ENCODE data around the gene C1QBP.
"Not testable (repeated sequence)": the region's sequence is repeated elsewhere in the genome, so short reads cannot be mapped to it uniquely, and the experiment has no call there.

Gene C1QBP

DNA sequence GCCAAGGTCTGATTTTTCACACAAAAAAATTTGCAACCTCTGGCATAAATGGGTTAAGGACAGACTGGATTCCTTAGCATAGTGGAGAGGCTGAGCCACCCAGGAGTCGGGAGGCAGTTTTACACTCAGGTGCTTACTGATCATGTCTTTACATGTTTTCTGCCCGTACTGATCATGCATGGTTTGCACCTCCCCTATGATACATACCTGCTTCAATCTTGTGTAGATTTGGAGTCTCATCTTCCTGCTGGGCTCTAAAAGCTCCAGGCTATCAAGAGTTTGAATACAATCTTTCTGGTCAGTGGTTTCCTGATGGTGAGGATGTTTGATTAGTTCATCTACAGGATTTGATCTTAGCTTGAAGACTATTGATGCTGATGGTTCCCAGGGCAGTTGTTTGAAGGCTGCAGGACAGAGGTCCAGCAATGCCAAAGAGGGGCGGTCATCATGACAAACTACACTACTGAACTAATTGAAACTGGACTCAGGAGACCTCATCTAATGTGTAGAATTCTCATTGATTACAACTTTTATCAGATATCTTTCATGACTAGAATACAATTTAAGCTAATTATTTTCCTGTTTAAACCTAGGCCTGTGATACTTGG lies 6.9 kb downstream of the C1QBP start:
- DNase-seq = no peak

DNA sequence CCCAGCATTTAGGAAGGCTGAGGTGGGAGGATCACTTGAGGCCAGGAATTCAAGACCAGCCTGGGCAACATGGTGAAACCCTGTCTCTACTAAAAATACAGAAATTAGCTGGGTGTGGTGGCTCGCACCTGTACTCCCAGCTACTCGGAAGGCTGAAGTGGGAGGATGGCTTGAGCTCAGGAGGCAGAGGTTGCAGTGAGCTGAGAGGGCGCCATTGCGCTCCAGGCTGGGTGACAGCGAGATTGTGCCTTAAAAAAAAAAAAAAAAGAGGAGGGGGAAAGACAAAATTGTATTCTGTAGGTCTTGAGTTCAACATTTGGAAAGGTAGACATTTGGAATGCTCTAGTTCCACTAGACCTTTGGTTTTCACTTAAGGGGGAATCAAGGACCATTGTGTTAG lies 7.7 kb downstream of the C1QBP start:
- not testable (repeated sequence) for DNase-seq

DNA sequence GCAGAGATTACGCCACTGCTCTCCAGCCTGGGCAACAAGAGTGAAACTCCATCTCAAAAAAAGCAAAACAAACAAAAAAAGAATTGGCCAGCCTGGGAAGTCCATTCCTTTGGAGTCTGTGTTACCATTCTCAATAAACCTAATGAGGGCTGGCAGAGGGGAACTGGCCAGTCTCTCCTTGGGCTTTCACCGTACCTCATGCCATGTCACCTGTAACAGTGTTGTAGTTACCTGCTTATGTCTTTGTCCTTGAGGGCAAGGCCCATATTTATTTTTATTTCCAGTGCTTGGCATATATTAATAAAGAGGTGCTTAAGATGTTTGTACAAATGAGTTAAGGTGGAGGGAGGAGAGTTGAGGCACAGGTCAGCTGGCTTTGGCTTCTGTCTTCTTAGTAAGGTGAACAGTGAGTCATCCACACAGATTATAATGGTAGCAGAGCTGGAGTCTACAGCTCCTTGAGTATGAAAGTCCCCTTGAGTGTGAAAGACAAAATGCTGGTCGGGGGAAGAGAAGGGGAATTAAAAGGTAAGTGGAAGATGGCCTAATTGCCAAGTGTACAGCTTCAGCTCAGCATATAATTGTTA lies 8.4 kb downstream of the C1QBP start:
- no peak for DNase-seq

DNA sequence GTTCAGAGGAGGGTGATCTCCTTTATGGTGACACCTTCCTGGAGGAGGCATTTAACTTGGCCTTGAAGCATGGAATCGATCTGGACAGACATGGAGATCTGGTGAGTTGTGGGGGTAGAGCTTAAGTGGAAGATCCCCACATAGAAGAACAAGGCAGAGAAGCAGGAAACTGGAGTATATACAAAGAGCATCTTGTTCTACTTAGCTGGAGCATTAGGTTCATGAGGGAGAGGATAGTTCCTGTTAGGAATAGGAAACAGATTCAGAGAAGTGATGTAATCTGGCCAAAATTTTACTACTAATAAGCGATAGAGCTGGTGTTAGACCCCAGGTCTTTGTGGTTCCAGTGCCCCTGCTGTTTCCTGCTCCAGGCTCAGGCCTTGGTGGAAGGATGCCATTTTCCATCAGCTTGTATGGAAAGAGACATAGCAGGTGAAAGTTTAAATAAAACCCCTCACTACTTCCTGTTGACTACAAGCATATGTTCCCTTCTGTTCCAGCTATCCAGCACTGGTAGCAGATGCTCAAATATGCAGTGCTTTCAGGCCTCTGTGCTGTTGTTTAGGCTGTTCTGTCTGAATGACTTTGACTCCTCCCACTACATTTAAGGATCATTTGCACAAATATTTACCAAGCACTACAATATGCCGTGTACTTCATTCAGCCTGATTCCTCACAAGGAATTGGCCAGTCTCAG lies 9.6 kb downstream of the C1QBP start:
- DNase-seq = no peak

DNA sequence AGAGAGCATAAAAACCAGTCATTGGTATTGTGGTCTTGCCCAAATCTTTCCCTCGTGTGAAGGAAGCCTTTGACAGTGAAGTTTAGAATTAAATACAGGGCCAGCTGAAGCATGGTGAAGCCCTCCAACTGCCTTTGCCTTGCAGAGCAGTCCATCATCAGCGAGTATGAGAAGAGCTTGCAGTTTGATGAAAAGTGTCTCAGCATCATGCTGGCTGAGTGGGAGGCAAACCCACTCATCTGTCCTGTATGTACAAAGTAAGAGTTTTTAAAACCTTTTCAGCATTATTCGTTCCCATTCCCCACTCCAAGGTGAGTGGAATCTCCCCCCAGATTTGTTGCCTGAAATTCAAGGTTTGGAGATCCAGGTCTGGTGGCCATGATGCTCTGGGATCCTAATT lies 13.1 kb downstream of the C1QBP start:
- DNase-seq = no peak

DNA sequence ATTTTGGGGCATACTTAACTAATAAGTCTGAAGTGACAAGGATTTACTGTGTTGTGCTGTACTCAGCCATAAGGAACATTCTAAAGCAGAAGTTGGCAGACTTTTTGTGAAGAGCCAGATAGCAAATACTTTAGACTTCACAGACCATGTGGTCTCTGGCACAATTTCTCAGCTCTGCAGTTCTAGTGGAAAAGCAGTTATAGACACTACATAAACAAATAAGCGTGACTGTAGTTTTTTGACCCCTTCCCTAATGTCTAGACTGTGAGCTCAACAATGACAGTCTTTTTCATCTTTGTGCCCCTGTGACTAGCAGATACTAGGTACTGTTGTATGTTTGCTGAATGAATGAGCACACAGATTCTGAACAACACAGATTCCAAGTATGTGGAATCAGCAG lies 14.0 kb downstream of the C1QBP start:
- no peak for DNase-seq

DNA sequence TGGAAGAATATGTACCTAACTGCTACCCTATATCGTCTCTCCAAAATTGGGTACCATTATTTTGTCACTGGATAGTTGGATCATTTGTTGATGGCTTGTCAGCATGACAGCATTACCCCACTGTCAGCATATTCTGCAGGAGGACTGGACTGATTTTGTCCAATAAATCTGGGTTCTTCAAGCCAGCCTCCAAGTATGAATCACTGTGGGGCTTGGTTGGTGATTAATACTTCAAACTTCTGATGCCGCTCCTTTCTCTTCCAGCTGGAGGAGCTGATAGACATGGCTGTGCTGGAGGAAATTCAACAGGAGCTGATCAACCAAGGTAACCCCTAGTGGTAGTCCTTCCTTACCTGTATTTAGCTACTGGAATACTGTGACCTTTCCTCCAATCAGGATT lies 16.4 kb downstream of the C1QBP start:
- DNase-seq = no peak

DNA sequence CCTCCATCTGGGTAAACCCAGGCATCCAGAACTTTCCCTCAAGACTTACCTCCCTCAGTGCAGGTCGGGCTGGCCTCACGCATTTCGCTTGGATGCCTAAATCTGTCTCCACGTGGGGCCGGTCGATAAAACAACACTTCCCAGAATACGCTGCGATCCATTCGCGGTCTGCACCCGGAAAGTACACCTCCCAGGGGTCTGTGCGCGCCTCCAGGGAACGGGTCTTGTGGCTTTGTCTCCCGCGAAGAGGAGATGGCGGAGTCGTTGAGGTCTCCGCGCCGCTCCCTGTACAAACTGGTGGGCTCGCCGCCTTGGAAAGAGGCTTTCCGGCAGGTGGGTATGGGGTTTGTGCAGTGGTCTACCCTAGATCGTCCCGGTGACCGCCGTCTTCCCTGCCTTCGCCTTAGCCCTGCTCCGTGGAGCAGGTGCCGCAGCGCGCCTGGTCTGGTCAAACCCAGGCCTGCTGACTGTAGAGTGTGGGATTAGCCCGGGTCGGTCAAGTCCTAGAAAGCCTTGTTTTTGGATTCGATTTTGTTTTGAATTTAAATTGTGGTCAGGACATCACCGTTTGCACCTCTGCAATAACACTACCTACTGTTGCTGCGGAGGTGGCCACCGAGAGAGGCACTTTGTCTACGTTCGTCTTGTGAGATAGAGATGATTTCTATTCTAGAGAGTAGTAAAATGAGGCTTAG lies 18.8 kb downstream of the C1QBP start, which contains the start of gene RPAIN:
Gene RPAIN, plus strand, starts transcription at position 224 of the 695 bp plus-strand sequence. Its CDS starts 29 bp downstream, at position 253.
- peak; percentile 61 for DNase-seq

DNA sequence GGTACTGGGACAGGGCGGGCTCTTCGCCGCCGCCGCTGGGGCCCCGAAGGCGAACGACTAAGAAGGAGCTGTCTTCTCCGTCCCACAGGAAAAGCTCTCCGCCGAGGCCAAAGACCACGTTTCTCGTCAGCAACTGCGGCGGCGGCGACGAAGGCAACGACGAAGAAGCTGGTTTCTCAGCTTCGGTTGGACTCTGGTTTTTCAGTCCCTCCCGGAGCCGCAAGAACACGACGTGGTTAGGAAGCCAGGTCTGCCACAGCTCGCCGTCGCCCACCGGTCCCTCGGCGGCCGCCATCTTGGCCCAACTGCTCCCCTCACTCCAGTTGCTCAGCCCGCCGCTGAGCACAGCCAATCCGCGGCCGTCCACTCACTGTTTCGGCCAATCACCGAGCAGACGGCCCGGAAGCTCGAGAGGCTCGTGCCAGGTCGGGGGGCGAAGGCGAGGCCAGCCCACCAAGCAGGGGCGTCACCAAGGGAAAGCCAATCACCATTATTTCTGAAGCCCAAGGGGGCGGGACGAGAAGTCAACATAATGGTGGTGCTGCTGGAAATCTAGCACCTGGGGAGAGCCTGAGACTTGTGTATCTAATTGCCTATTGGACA lies 19.5 kb downstream of the C1QBP start, which contains the start of gene NUP88:
Gene NUP88, minus strand, starts transcription at position 307 of the 603 bp plus-strand sequence. Its CDS starts 12 bp downstream, at position 295.
- DNase-seq = peak; percentile 66

DNA sequence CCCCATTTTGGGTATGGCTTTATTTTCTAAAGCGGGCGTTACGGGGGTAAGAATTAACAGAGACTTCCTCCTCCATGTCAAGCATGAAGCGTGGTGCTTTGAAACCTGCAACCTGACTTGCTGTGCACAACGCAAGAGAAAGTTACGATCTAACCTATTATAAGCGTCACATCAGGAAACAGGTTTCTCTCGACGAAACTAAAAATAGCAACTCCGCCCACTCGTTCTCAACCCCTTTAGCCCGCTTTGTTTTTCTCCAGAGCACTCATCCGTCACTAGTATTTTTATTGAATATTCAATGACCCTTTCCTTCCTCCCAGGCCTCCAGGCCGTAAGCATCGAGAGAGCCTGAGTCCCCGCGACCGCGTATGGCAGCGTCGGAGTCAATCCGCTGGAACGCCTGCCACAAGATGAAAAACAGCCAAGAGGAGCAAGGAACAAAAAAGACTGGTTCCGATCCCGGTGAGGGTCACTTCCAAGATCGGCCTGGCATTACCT lies 20.0 kb downstream of the C1QBP start:
- DNase-seq = peak; percentile 3

DNA sequence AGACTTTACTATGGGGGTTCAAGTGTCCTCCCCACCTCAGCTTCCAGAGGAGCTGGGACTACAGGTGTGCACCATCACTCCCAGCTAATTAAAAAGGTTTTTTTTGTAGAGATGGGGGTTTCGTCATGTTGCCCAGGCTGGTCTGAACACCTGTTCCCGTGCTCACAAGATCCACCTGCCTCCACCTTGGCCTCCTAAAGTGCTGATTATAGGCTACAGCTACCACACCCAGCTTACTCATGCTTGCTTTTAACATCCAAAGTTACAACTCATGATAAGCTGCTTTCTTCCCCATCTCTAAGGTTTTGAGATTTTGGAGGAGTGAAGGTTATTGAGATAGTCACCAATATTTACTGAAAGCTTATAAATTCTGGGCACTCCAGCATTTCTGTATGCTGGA lies 22.1 kb downstream of the C1QBP start:
- DNase-seq = no peak

DNA sequence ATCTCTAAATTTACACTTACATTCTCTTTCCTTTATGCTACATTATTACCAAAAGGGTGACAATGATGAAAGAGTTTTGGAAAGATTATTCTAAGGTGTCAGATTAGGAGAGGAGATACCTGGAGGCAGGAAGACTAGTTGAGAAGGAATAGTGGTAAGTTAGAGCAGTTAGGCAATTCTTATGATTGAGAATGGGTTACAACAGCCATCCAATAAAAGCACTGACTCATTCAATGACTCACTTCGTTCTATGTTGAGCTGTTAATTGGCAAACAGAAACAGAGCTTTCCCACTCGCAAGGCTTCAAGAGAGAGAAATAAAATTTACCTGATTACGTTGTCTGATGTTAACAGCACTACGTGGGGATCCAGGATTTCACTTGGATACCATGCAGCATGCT lies 25.3 kb downstream of the C1QBP start:
- DNase-seq = no peak

DNA sequence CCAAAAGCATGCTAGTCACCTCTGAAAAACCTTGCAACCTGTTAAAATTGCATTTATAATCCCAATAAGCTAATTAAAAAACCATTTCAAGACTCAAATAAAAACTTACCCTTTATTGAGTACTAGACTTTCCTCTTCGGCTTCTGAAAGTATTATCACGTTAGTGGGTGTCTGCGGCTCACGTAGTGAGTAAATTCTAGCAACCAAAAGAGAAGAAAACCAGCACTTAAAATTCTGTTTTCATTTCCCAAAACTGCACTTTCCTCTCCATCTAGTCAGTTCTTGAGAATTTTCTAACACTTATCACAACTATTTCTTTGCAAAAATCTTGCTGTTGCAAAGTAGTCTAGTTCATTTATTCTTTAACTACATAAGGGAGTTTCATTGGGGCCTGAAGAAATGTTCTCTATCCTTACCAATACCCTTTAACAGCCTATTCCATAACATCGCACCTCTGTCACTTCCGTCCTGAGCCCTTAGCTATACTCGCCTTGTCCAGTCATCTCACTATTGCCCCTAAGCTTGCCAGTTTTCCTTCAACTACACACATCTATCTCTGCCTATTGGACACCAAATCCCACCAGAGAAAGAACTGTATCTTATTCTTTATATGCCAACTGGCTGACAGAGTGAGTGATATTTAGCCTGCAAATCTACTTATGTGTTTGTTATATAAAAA lies 28.2 kb downstream of the C1QBP start:
- DNase-seq = no peak

DNA sequence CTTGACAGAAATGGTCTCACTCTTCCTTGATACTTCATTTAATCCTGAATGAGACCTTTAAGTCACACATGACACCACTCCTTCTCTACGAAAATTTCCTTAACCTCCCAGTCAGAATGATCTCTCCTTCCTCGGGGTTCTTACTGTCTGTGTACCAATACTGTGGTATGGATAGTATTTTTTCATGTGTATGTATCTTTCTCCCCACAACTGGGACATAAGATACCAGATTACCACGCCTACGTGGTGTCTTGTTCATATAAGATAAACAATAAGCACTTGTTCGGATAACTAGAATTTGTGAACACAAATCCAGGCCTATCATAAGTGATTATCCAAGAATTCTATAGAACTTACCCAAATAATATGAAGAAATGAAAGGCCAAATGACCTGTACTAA lies 30.8 kb downstream of the C1QBP start:
- no peak for DNase-seq

DNA sequence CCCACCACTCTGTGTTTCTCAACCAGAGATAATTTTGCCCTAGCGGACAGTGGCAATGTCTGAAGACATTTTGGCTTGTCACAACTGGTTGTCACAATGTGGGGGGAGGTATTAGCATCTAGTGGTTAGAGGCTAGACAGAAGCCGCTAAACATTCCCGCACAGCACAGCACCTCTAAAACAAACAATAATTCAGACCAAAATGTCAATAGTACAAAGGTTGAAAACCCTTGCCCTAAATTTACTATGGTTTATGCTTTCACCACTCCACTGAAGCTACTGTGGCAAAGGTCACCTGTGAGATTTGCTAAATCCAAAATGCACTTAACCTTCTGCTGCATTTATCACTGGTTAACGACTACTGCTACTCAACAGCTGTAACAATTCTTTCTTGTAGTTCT lies 33.6 kb downstream of the C1QBP start:
- no peak for DNase-seq

DNA sequence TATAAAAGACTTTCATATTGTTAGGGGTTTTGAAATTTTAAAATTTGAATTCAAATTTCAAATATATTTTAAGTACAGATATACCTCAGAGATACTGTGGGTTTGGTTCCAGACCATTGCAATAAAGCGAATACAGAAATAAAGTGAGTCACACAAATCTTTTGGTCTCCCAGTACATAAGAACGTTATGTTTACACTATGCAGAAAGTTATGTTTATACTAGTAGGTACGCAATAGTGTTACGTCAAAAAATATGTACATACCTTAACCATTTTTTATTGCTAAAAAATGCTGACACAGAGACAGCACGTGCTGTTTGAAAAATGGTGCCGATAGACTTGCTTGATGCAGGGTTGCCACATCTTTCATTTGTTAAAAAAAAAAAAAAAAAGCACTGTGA lies 39.2 kb downstream of the C1QBP start:
- no peak for DNase-seq

DNA sequence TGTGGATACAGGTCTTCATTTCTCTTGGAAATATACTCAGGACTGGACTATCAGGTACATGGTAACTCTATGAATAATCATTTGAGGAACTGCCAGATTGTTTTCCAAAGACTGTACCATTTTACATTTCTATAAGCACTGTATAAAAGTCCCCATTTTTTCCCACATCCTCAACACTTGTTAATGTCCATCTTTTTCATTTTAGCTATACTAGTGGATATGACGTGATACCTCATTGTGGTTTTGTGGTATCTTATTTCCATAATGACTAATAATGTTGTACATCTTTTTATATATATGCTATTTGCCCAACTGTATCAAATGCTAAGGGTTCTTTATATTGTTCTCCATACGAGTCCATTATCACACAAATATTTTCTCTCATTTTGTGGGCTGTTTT lies 42.3 kb downstream of the C1QBP start:
- DNase-seq = no peak

DNA sequence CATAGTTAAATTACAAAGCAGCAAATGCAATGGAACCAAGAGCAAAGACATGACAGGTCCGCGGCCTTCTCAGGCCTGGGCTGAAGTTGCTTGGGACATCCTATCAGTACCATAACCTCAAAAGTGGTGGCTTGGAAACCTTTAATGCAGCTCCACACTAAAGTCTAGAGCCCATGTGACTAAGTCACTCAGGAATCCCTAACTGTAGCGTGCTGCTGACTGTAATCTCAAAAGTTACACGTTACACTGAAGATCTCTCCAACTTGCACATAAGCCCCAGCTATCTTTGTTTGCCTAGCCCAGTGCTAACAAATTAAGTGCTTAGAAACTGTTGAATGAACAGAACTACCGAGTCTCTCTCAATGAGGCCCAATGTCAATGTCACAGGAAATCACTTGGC lies 47.3 kb downstream of the C1QBP start:
- no peak for DNase-seq
